HepG2 (cell line): ENCODE results near the gene LDAH. TPM values are rescaled to one million over a fixed set of nuclear protein-coding genes. Genes with fewer than 3 reads are reported as not detected.

ENCODE experiments used
- ARNTL ChIP-seq: sonication (generic); formaldehyde crosslinking; IDR thresholded peaks from 2 replicates; pipeline ENCODE4 v1.4.0; 2020; ENCODE audit warnings: mild to moderate bottlenecking, missing genetic modification reagents
- CBFB ChIP-seq: sonication (generic); formaldehyde crosslinking; IDR thresholded peaks from 2 replicates; pipeline ENCODE4 v1.4.0; 2020; ENCODE audit warnings: missing genetic modification reagents
- CREM ChIP-seq, 2 experiments: sonication (generic) in 1 of 2; formaldehyde crosslinking in 1 of 2; IDR thresholded peaks; 2 replicates each; pipeline versions ENCODE4 v1.4.0 to v1.6.1; 2016 to 2020; ENCODE audit warnings: antibody characterized with exemption in 1 of 2, mild to moderate bottlenecking in 1 of 2, missing genetic modification reagents in 1 of 2
- HIC2 ChIP-seq: sonication (generic); formaldehyde crosslinking; IDR thresholded peaks from 2 replicates; pipeline ENCODE4 v1.9.0; 2022; ENCODE audit warnings: low read depth, missing genetic modification reagents
- IRF9 ChIP-seq: sonication (generic); formaldehyde crosslinking; IDR thresholded peaks from 2 replicates; pipeline ENCODE4 v1.8.0; 2022; ENCODE audit warnings: missing genetic modification reagents, mild to moderate bottlenecking, borderline replicate concordance
- KDM6A ChIP-seq: IDR thresholded peaks from 2 replicates; pipeline ENCODE4 v1.6.1; 2016; ENCODE audit warnings: low read depth
- MIXL1 ChIP-seq: IDR thresholded peaks from 2 replicates; pipeline ENCODE4 v1.6.1; 2016
- MTA1 ChIP-seq: sonication (generic); formaldehyde crosslinking; IDR thresholded peaks from 2 replicates; pipeline ENCODE4 v1.4.0; 2020; ENCODE audit warnings: missing genetic modification reagents, mild to moderate bottlenecking, borderline replicate concordance
- MYNN ChIP-seq: sonication (generic); formaldehyde crosslinking; IDR thresholded peaks from 2 replicates; pipeline ENCODE4 v1.4.0; 2020; ENCODE audit warnings: mild to moderate bottlenecking, low read depth, missing genetic modification reagents
- NFE2 ChIP-seq: sonication (generic); formaldehyde crosslinking; IDR thresholded peaks from 2 replicates; pipeline ENCODE4 v1.4.0; 2020; ENCODE audit warnings: missing genetic modification reagents
- NFE2L1 ChIP-seq: sonication (generic); formaldehyde crosslinking; IDR thresholded peaks from 2 replicates; pipeline ENCODE4 v1.4.0; 2020; ENCODE audit warnings: missing genetic modification reagents, mild to moderate bottlenecking, borderline replicate concordance
- POLR2AphosphoS5 ChIP-seq: IDR thresholded peaks from 2 replicates; pipeline ENCODE4 v1.6.1; 2012; ENCODE audit warnings: low read depth, low read length
- PRPF4 ChIP-seq: fragments of 200-400 bp; formaldehyde crosslinking; IDR thresholded peaks from 2 replicates; pipeline ENCODE4 v1.6.1; 2016; ENCODE audit warnings: low read length, low read depth; ENCODE audit not compliant: poor library complexity, severe bottlenecking
- TFAP4 ChIP-seq: sonication (generic); IDR thresholded peaks from 2 replicates; pipeline ENCODE4 v1.6.1; 2016; ENCODE audit warnings: low read depth, borderline replicate concordance
- ZNF263 ChIP-seq: sonication (generic); formaldehyde crosslinking; IDR thresholded peaks from 2 replicates; pipeline ENCODE4 v1.4.0; 2020; ENCODE audit warnings: missing genetic modification reagents
- ZNF274 ChIP-seq: sonication (generic); formaldehyde crosslinking; IDR thresholded peaks from 2 replicates; pipeline ENCODE4 v1.5.1; 2020; ENCODE audit warnings: mild to moderate bottlenecking, missing genetic modification reagents
- ZNF572 ChIP-seq: sonication (generic); formaldehyde crosslinking; IDR thresholded peaks from 2 replicates; pipeline ENCODE4 v1.5.1; 2020; ENCODE audit warnings: mild to moderate bottlenecking, missing genetic modification reagents
- ZNF598 ChIP-seq: sonication (generic); formaldehyde crosslinking; IDR thresholded peaks from 2 replicates; pipeline ENCODE4 v1.5.1; 2020; ENCODE audit warnings: mild to moderate bottlenecking, missing genetic modification reagents, borderline replicate concordance
- ZNF790 ChIP-seq: sonication (generic); formaldehyde crosslinking; IDR thresholded peaks from 2 replicates; pipeline ENCODE4 v1.8.0; 2022; ENCODE audit warnings: missing genetic modification reagents, mild to moderate bottlenecking, borderline replicate concordance
- ZUFSP ChIP-seq: sonication (generic); formaldehyde crosslinking; IDR thresholded peaks from 2 replicates; pipeline ENCODE4 v1.9.0; 2021; ENCODE audit warnings: missing genetic modification reagents, mild to moderate bottlenecking, borderline replicate concordance
- polyA plus RNA-seq, 8 experiments: library from polyadenylated mRNA; depleted of rRNA in 3 of 8; stranded (reverse) in 7 of 8; unstranded in 1 of 8; fragments of >200 nt; fragmentation: Illumina TruSeq in 4 of 8; extraction: Trizol in 4 of 8; gene quantifications; 2 replicates each; pipeline versions ENCODE4 v1.2.1 to v1.2.3, GENCODE V29; 2011 to 2016; ENCODE audit warnings: low read depth in 4 of 8, missing spikeins in 1 of 8, mixed read lengths in 1 of 8; ENCODE audit not compliant: insufficient read depth in 1 of 8
- total RNA-seq, 5 experiments: library from RNA; depleted of rRNA; stranded (reverse); fragments of >200 nt; fragmentation: Illumina TruSeq; extraction: Trizol; gene quantifications; 2 replicates each; pipeline ENCODE4 v1.2.3, GENCODE V29; 2016; ENCODE audit warnings: low read depth in 1 of 5

LDAH gene
- total and polyA plus RNA-seq, 2 of the 13 experiments (the other 11 are each of a cell fraction or from before 2014, with no cell fraction given): 28.8 to 46.2 TPM

- peak; percentile 68; the same call in 1 of the 2 replicates for TF ChIP-seq ARNTL
- no peak; the same call in 1 of the 2 replicates for TF ChIP-seq MYNN (CRISPR knock-in tag)
- no peak; the same call in 1 of the 2 replicates for TF ChIP-seq HIC2 (CRISPR knock-in tag)
- peak; percentile 89 for TF ChIP-seq KDM6A (CRISPR knock-in tag)
- TF ChIP-seq ZNF790 (CRISPR knock-in tag): no peak
- TF ChIP-seq ZUFSP (CRISPR knock-in tag): no peak
- peak; percentile 85 for TF ChIP-seq CBFB
- peak; percentile 87 for TF ChIP-seq ZNF572 (CRISPR knock-in tag)
- peak; percentile 58 for TF ChIP-seq ZNF274 (CRISPR knock-in tag)
- no peak for TF ChIP-seq ZNF598 (CRISPR knock-in tag)
- TF ChIP-seq IRF9 (CRISPR knock-in tag): peak; percentile 56
- peak; percentile 97 for TF ChIP-seq TFAP4
- no peak for TF ChIP-seq NFE2
- TF ChIP-seq MIXL1: peak; percentile 90
- TF ChIP-seq CREM (IDR thresholded peaks at IDR 0.05): peak; percentile 91
- TF ChIP-seq CREM (CRISPR knock-in tag; IDR thresholded peaks at IDR 0.05): no peak
- TF ChIP-seq MTA1 (CRISPR knock-in tag): no peak; the same call in 1 of the 2 replicates
- peak; percentile 74 for TF ChIP-seq POLR2AphosphoS5
- peak; percentile 69 for TF ChIP-seq PRPF4
- peak; percentile 50 for TF ChIP-seq ZNF263 (CRISPR knock-in tag)
- no peak for TF ChIP-seq NFE2L1 (CRISPR knock-in tag)
- TF ChIP-seq, all 625 proteins: peak for 350
Observed at GRCh38 chr2:20676353-20677215, 146.3 kb downstream of the LDAH start (continued).
